KMS-11 (cell line): Measurements from ENCODE around the gene BMS1.

Experiments
- H2AFZ ChIP-seq: fragments of 200-600 bp; sonication (generic); 2 replicates; pipeline ENCODE4 v1.6.1; 2016; ENCODE audit warnings: antibody characterized with exemption, mixed run types, low read depth
- H3K27ac ChIP-seq: fragments of 200-600 bp; sonication (generic); 2 replicates; pipeline ENCODE4 v1.6.1; 2016; ENCODE audit warnings: mild to moderate bottlenecking, mixed run types
- H3K27me3 ChIP-seq: fragments of 200-600 bp; sonication (generic); 2 replicates; pipeline ENCODE4 v1.6.1; 2017; ENCODE audit warnings: mild to moderate bottlenecking, low read depth, mixed run types, moderate library complexity; ENCODE audit not compliant: insufficient read depth
- H3K36me3 ChIP-seq: fragments of 200-600 bp; sonication (generic); 2 replicates; pipeline ENCODE4 v1.6.1; 2017; ENCODE audit warnings: mild to moderate bottlenecking, mixed run types; ENCODE audit not compliant: insufficient read depth
- H3K4me1 ChIP-seq: fragments of 200-600 bp; sonication (generic); 2 replicates; pipeline ENCODE4 v1.6.1; 2016; ENCODE audit warnings: mild to moderate bottlenecking, low read depth, mixed run types; ENCODE audit not compliant: poor library complexity, severe bottlenecking
- H3K4me2 ChIP-seq: fragments of 200-600 bp; sonication (generic); 2 replicates; pipeline ENCODE4 v1.7.0; 2016; ENCODE audit warnings: mild to moderate bottlenecking, mixed run types
- H3K4me3 ChIP-seq: fragments of 200-600 bp; sonication (generic); IDR thresholded peaks from 2 replicates; pipeline ENCODE4 v1.6.1; 2017; ENCODE audit warnings: low read depth, low read length, mixed read lengths; ENCODE audit not compliant: insufficient read depth
- H3K79me2 ChIP-seq: fragments of 200-600 bp; sonication (generic); 2 replicates; pipeline ENCODE4 v1.6.1; 2016; ENCODE audit warnings: low read depth, mixed run types; ENCODE audit not compliant: insufficient read depth
- H3K9ac ChIP-seq: fragments of 200-600 bp; sonication (generic); 2 replicates; pipeline ENCODE4 v1.6.1; 2016; ENCODE audit warnings: mild to moderate bottlenecking, mixed run types
- H4K20me1 ChIP-seq: fragments of 200-600 bp; sonication (generic); 2 replicates; pipeline ENCODE4 v1.6.1; 2016; ENCODE audit warnings: mild to moderate bottlenecking, mixed run types; ENCODE audit not compliant: insufficient read depth
- TF ChIP-seq, protein P1 (sequence below): fragments of 200-600 bp; sonication (generic); conservative IDR thresholded peaks from 2 replicates; pipeline ENCODE4 v1.6.1; 2017; ENCODE audit warnings: low read depth, mild to moderate bottlenecking, antibody characterized with exemption, low read length, moderate library complexity, mixed read lengths

BMS1 gene

DNA sequence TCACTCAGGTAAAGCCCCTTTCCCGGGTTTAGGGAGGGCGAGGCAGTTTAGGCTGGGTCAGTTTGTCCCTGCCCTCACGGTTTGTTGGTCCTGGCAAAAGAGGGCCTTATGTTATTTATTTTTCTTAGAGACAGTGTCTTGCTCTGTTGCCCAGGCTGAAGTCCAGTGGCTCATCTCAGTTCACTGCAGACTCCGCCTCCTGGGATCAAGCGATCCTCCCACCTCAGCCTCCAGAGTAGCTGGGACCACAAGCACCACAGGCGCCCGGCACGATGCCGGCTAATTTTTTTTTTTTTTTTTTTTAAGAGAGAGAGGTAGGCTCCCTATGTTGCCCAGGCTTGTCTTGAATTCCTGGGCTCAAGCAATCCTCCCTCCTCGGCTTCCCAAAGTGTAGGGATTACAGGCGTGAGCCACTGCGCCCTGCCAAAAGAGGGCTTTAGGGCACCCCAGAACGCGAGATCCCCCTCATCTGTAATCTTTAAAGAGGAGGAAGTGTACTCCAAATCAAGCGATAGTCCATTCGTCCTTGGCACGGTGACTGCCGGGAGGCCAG lies 626 bp upstream of the BMS1 start:
- TF ChIP-seq, protein P1, sequence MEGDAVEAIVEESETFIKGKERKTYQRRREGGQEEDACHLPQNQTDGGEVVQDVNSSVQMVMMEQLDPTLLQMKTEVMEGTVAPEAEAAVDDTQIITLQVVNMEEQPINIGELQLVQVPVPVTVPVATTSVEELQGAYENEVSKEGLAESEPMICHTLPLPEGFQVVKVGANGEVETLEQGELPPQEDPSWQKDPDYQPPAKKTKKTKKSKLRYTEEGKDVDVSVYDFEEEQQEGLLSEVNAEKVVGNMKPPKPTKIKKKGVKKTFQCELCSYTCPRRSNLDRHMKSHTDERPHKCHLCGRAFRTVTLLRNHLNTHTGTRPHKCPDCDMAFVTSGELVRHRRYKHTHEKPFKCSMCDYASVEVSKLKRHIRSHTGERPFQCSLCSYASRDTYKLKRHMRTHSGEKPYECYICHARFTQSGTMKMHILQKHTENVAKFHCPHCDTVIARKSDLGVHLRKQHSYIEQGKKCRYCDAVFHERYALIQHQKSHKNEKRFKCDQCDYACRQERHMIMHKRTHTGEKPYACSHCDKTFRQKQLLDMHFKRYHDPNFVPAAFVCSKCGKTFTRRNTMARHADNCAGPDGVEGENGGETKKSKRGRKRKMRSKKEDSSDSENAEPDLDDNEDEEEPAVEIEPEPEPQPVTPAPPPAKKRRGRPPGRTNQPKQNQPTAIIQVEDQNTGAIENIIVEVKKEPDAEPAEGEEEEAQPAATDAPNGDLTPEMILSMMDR = no peak
- H3K4me2 ChIP-seq = peak overlapping the region; percentile 40
- no peaks in the 10 kb centered on the region for H3K36me3 ChIP-seq
- peaks cover 15% of the 10 kb centered on the region for H3K79me2 ChIP-seq
- H3K4me1 ChIP-seq = peaks cover 13% of the 10 kb centered on the region
- H3K27ac ChIP-seq = peak overlapping the region; percentile 61
- no peaks in the 10 kb centered on the region for H4K20me1 ChIP-seq
- H3K9ac ChIP-seq = peak overlapping the region; percentile 73; the same call in 1 of the 2 replicates
- peak overlapping the region; percentile 81 for H2AFZ ChIP-seq
- H3K27me3 ChIP-seq = no peaks in the 10 kb centered on the region
- H3K4me3 ChIP-seq = peak overlapping the region; percentile 43

- H2AFZ ChIP-seq = peak overlapping the region; percentile 81; the same call in 1 of the 2 replicates
- peak overlapping the region; percentile 61 for H3K27ac ChIP-seq
- peak overlapping the region; percentile 69 for H3K4me2 ChIP-seq
- peaks cover 13% of the 10 kb centered on the region for H3K4me1 ChIP-seq
- H3K79me2 ChIP-seq = peaks cover 15% of the 10 kb centered on the region
- TF ChIP-seq, protein P1 = no peak
- no peaks in the 10 kb centered on the region for H4K20me1 ChIP-seq
- no peaks in the 10 kb centered on the region for H3K27me3 ChIP-seq
- no peaks in the 10 kb centered on the region for H3K36me3 ChIP-seq
- peak overlapping the region; percentile 73 for H3K9ac ChIP-seq
- H3K4me3 ChIP-seq = peak overlapping the region; percentile 43
These were observed 570 bp downstream of the BMS1 start for GRCh38 chr10:42783181-42783549.

- TF ChIP-seq, protein P1 = no peak
- no peak overlapping the region for H3K9ac ChIP-seq
- no peaks in the 10 kb centered on the region for H3K36me3 ChIP-seq
- H3K4me1 ChIP-seq = peaks cover 13% of the 10 kb centered on the region
- no peaks in the 10 kb centered on the region for H4K20me1 ChIP-seq
- H3K4me2 ChIP-seq = no peak overlapping the region
- no peak overlapping the region for H3K4me3 ChIP-seq
- H3K79me2 ChIP-seq = peaks cover 15% of the 10 kb centered on the region
- no peak overlapping the region for H3K27ac ChIP-seq
- no peaks in the 10 kb centered on the region for H3K27me3 ChIP-seq
- no peak overlapping the region for H2AFZ ChIP-seq
These were observed 3.2 kb downstream of the BMS1 start for GRCh38 chr10:42785759-42786158.

GRCh38 chr10:42790835-42791234 lies 8.2 kb downstream of the BMS1 start:
- Histone ChIP-seq H3K36me3 (peaks cover under 1% of the 10 kb centered on the region; the same call in 1 of the 2 replicates), H3K9ac (no peak overlapping the region), H3K79me2 (no peaks in the 10 kb centered on the region), H2AFZ (no peak overlapping the region), H3K4me1 (no peaks in the 10 kb centered on the region), H3K27me3 (no peaks in the 10 kb centered on the region), H3K27ac (no peak overlapping the region), H3K4me3 (no peak overlapping the region), H3K4me2 (no peak overlapping the region), H4K20me1 (no peaks in the 10 kb centered on the region)
- TF ChIP-seq, protein P1 = no peak
